Esophagus muscularis mucosa (tissue), 4 donors: ENCODE data around the gene LRP1. TPM values are rescaled to one million over a fixed set of nuclear protein-coding genes. Genes with fewer than 3 reads are reported as not detected.

ENCODE experiments used
- DNase-seq: peaks from one replicate; pipeline ENCODE4 v3.0.0-alpha.2; 2017; ENCODE audit errors: extremely low spot score
- H3K27ac ChIP-seq, 4 donors: fragments of 200-600 bp; sonication (generic); replicated peaks in 1 of 4; 1 replicate in 3 of 4; 2 replicates in 1 of 4; pipeline ENCODE4 v1.5.1; 2016 to 2019; ENCODE audit warnings: mild to moderate bottlenecking in 1 of 4
- H3K27me3 ChIP-seq, 4 donors: fragments of 200-600 bp; sonication (generic); one replicate each; pipeline versions ENCODE4 v1.5.1 to v1.6.0; 2016 to 2019
- H3K36me3 ChIP-seq, 4 donors: fragments of 200-600 bp; sonication (generic); one replicate each; pipeline ENCODE4 v1.5.1; 2016 to 2019
- H3K4me1 ChIP-seq, 4 donors: fragments of 200-600 bp; sonication (generic); one replicate each; pipeline ENCODE4 v1.5.1; 2016 to 2019
- H3K4me3 ChIP-seq, 4 donors: fragments of 200-600 bp; sonication (generic); 1 replicate in 2 of 4; 2 replicates in 2 of 4; pipeline ENCODE4 v1.5.1; 2016 to 2019; ENCODE audit warnings: mild to moderate bottlenecking in 4 of 4, moderate library complexity in 1 of 4
- H3K9me3 ChIP-seq, 4 donors: fragments of 200-600 bp; sonication (generic); 1 replicate in 3 of 4; 2 replicates in 1 of 4; pipeline ENCODE4 v1.5.1; 2016 to 2019
- EP300 ChIP-seq: sonication (generic); formaldehyde crosslinking; IDR thresholded peaks from one replicate; pipeline ENCODE4 v1.6.1; 2017; ENCODE audit warnings: antibody characterized with exemption
- POLR2A ChIP-seq: fragments of 450-650 bp; IDR thresholded peaks from one replicate; pipeline ENCODE4 v1.6.1; 2017; ENCODE audit warnings: antibody characterized with exemption, moderate library complexity, mild to moderate bottlenecking, low read depth
- POLR2AphosphoS5 ChIP-seq, 2 donors: sonication (generic); formaldehyde crosslinking; IDR thresholded peaks; one replicate each; pipeline ENCODE4 v1.6.1; 2017; ENCODE audit warnings: antibody characterized with exemption in 2 of 2
- WGBS: methylation state at CpG from one replicate; pipeline ENCODE4 v1.1.5; 2018; 5-methylcytosine and 5-hydroxymethylcytosine counted together
- intact Hi-C: fragments of 100-400 bp; cut with DNase I; formaldehyde crosslinking; loops from one replicate; pipeline ENCODE4 v1.15.1; 2023
- total RNA-seq, 4 donors: library from RNA; depleted of rRNA; stranded (reverse); fragments of >200 nt; gene quantifications; one replicate each; pipeline versions ENCODE4 v1.1.0 to v1.2.1, GENCODE V29; 2016
- TF ChIP-seq, protein P1 (sequence below), 3 experiments: fragments of 200-600 bp in 2 of 3; fragments of 450-650 bp in 1 of 3; sonication (generic) in 2 of 3; IDR thresholded peaks; one replicate each; pipeline ENCODE4 v1.5.1; 2017 to 2019; ENCODE audit warnings: antibody characterized with exemption in 3 of 3, mild to moderate bottlenecking in 2 of 3, moderate library complexity in 1 of 3

The LRP1 gene
- total RNA-seq, 4 donors from 2014 or later = 203 to 338 (median 250) TPM

- Histone ChIP-seq H3K36me3 (peaks cover 59 to 95% (median 79%) of the 10 kb centered on the region in 4 donors), H3K27me3 (no peaks in the 10 kb centered on the region), H3K27ac (peak overlapping the region in 2 of 4 donors; percentile 14 to 37), H3K9me3 (no peaks in the 10 kb centered on the region), H3K4me1 (peaks cover 0 to 25% (median 13%) of the 10 kb centered on the region in 4 donors), H3K4me3 (no peak overlapping the region)
- WGBS = 89% methylated on average over 9 of the region's 15 CpGs
- intact Hi-C loops = no loop called here
- no peak for TF ChIP-seq POLR2A
- TF ChIP-seq, protein P1, sequence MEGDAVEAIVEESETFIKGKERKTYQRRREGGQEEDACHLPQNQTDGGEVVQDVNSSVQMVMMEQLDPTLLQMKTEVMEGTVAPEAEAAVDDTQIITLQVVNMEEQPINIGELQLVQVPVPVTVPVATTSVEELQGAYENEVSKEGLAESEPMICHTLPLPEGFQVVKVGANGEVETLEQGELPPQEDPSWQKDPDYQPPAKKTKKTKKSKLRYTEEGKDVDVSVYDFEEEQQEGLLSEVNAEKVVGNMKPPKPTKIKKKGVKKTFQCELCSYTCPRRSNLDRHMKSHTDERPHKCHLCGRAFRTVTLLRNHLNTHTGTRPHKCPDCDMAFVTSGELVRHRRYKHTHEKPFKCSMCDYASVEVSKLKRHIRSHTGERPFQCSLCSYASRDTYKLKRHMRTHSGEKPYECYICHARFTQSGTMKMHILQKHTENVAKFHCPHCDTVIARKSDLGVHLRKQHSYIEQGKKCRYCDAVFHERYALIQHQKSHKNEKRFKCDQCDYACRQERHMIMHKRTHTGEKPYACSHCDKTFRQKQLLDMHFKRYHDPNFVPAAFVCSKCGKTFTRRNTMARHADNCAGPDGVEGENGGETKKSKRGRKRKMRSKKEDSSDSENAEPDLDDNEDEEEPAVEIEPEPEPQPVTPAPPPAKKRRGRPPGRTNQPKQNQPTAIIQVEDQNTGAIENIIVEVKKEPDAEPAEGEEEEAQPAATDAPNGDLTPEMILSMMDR (IDR thresholded peaks at IDR 0.05) = no peak
- TF ChIP-seq POLR2AphosphoS5 (IDR thresholded peaks at IDR 0.05) = no peak
- no peak for TF ChIP-seq EP300
- no peak for DNase-seq
These were observed 26.2 kb upstream of the LRP1 start for GRCh38 chr12:57101892-57102695.

GRCh38 chr12:57103856-57104255, 24.4 kb upstream of the LRP1 start:
- Histone ChIP-seq H3K4me3 (no peak overlapping the region), H3K4me1 (peaks cover 2 to 39% (median 31%) of the 10 kb centered on the region in 4 donors), H3K9me3 (no peaks in the 10 kb centered on the region), H3K27ac (no peak overlapping the region), H3K36me3 (peaks cover 45 to 91% (median 75%) of the 10 kb centered on the region in 4 donors), H3K27me3 (no peaks in the 10 kb centered on the region)
- no peak for DNase-seq
- WGBS = 90% methylated on average over 7 of the region's 7 CpGs
- intact Hi-C loops = no loop called here
- TF ChIP-seq, protein P1 (IDR thresholded peaks at IDR 0.05) = no peak
- TF ChIP-seq EP300 (no peak), POLR2AphosphoS5 (IDR thresholded peaks at IDR 0.05) (no peak), POLR2A (no peak)

- intact Hi-C loops = no loop called here
- TF ChIP-seq POLR2AphosphoS5 (IDR thresholded peaks at IDR 0.05) = no peak
- Histone ChIP-seq H3K4me3 (no peak overlapping the region), H3K9me3 (no peaks in the 10 kb centered on the region), H3K36me3 (peaks cover 40 to 86% (median 69%) of the 10 kb centered on the region in 4 donors), H3K4me1 (peaks cover 6 to 42% (median 36%) of the 10 kb centered on the region in 4 donors), H3K27me3 (no peaks in the 10 kb centered on the region), H3K27ac (no peak overlapping the region)
- DNase-seq = no peak
- WGBS = 100% methylated on average over 3 of the region's 12 CpGs
These were observed 23.9 kb upstream of the LRP1 start for GRCh38 chr12:57104292-57104910.

- peaks cover 13 to 50% (median 44%) of the 10 kb centered on the region in 4 donors for H3K4me1 ChIP-seq
- TF ChIP-seq POLR2AphosphoS5 (IDR thresholded peaks at IDR 0.05) = no peak
- TF ChIP-seq EP300 = no peak
- no peaks in the 10 kb centered on the region for H3K27me3 ChIP-seq
- peaks cover 32 to 78% (median 62%) of the 10 kb centered on the region in 4 donors for H3K36me3 ChIP-seq
- no peaks in the 10 kb centered on the region for H3K9me3 ChIP-seq
- H3K27ac ChIP-seq = no peak overlapping the region
- no peak overlapping the region for H3K4me3 ChIP-seq
- WGBS = 100% methylated on average over 6 of the region's 14 CpGs
- DNase-seq = no peak
- intact Hi-C loops = no loop called here
These were observed 23.1 kb upstream of the LRP1 start for GRCh38 chr12:57105011-57105753.

GRCh38 chr12:57106021-57106708, 22.1 kb upstream of the LRP1 start:
- Histone ChIP-seq H3K4me3 (no peak overlapping the region), H3K27ac (no peak overlapping the region), H3K27me3 (no peaks in the 10 kb centered on the region), H3K9me3 (no peaks in the 10 kb centered on the region), H3K36me3 (peaks cover 32 to 70% (median 60%) of the 10 kb centered on the region in 4 donors), H3K4me1 (peaks cover 13 to 50% (median 45%) of the 10 kb centered on the region in 4 donors)
- WGBS = 75% methylated on average over 9 of the region's 9 CpGs
- no peak for DNase-seq
- intact Hi-C loops = no loop called here
- TF ChIP-seq POLR2AphosphoS5 (IDR thresholded peaks at IDR 0.05) (no peak), EP300 (no peak), POLR2A (no peak)
- TF ChIP-seq, protein P1 (IDR thresholded peaks at IDR 0.05) = no peak
